Regular cardiac myocyte (primary cell): ENCODE results near the gene ZBTB22. TPM values are rescaled to one million over a fixed set of nuclear protein-coding genes. Genes with fewer than 3 reads are reported as not detected.

Experiments used
- total RNA-seq: library from RNA; depleted of rRNA; stranded (reverse); fragments of >200 nt; gene quantifications from 2 replicates; pipeline ENCODE4 v1.2.3, GENCODE V29; 2014

The ZBTB22 gene
- total RNA-seq = 11.9 and 20.0 TPM in 2 replicates

GRCh38 chr6:33317669-33318425 is at the start of gene ZBTB22:
ZBTB22 (minus strand) TSS chr6:33317744; CDS start chr6:33316916, 828 bp downstream.

GRCh38 chr6:33313709-33314514 is 3.6 kb downstream of the ZBTB22 start, which contains the start of gene TAPBP:
TAPBP (minus strand) TSS chr6:33314078; CDS start chr6:33314041, 37 bp downstream.

GRCh38 chr6:33298773-33299236 is 18.7 kb downstream of the ZBTB22 start, which contains the start of gene RGL2:
RGL2 (minus strand) TSS chr6:33298942; CDS start chr6:33298610, 332 bp downstream.

DNA sequence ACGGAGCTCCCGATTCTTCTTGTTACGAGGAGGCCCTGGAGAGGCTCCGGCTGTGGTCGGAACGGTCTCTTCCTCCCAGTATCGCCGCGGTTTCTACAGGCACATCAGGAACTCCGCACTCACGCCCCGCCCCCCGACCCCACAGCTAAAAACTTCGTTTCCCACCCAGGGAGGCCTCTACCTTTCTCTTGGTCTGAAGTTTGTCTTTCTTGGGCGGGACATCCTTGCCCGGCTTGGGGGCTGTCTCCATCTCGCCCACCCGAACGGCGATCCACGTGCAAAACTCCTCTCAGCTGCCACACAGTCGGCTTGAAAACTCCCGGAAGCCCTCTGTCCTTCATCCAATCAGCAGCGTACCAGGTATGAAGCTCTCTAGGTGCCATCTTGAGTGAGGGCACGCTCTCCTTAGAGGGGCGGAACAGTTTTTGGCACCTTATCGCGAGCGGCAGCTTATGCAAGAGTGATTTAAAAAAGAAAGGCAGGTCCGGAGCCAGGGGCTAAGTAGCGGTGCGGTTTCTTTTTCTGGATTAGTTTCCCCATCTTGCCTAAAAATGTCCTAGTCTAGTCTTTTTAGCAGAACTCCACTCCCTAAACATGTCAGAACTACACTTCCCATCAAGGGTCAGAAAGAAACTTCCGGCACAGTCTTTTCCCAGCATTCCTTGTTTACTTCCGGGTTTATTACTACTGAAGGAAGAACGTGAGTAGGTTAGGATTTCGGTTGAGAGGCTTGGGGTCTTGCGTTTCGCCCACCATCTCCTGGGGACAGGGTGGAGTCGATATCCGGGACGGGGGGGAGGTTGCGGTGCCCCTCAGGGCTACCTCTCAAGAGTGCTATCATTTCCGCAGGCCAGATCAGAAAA is 28.4 kb downstream of the ZBTB22 start, which contains the start of the genes PFDN6 and WDR46:
Gene PFDN6, plus strand, starts transcription at position 681 of the 863 bp plus-strand sequence. CDS start 256 bp downstream, outside the sequence.
Gene WDR46, minus strand, starts transcription at position 319 of the 863 bp plus-strand sequence. Its CDS starts 69 bp downstream, at position 250.

DNA sequence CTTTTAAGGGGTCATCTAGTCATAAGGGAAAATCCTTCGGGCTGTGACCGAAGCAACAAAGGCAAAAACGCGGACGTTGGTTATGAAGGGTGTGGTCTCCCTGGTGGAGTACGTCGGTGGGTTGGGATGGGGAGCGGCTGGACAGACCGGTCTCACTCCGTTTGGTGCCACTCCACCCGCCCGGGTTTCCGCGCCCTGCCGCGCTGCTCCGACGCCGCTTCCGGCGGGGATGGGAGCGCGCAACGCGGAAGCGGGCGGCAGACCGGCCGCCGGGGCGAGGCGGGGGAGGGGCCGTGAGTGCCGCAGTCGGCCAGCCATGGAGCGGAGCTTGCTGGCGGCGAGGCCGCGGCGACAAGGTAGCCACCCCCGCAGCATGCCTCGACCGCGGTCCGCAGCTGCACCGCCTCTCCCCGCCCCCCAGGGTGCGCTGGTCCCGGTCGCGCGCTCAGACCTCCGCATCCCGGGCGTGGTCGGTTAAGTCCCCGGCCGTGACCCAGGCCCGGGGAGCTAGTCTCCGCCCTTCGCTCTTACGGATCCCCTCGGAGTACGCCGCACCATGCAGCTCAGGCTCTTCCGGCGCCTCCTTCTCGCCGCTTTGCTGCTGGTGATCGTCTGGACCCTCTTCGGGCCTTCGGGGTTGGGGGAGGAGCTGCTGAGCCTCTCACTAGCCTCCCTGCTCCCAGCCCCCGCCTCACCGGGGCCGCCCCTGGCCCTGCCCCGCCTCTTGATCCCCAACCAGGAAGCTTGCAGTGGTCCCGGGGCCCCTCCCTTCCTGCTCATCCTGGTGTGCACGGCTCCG is 40.5 kb downstream of the ZBTB22 start, which contains the start of gene B3GALT4:
Gene B3GALT4, plus strand, starts transcription at position 260 of the 799 bp plus-strand sequence. Its CDS starts 297 bp downstream, at position 557.

GRCh38 chr6:33271468-33272274 is 45.9 kb downstream of the ZBTB22 start, which contains the start of the genes RPS18 and VPS52:
RPS18 (plus strand) TSS chr6:33272075; CDS start chr6:33272120, 45 bp downstream.
VPS52 (minus strand) TSS chr6:33271876; CDS start chr6:33271675, 201 bp downstream.

Other genes with a start within 250 kb of the ZBTB22 start
- gene HLA-DPA1, start 244.1 kb downstream of the ZBTB22 start, total RNA-seq = 1.9 and 2.8 TPM in 2 replicates
- gene HLA-DPB1, start 241.8 kb downstream of the ZBTB22 start, total RNA-seq = 22.3 and 26.8 TPM in 2 replicates
- 0.19 and 0.56 TPM in 2 replicates for gene COL11A2, start 125.3 kb downstream of the ZBTB22 start, total RNA-seq
- gene RXRB, start 117.1 kb downstream of the ZBTB22 start, total RNA-seq = 22.8 and 23.8 TPM in 2 replicates
- gene SLC39A7, start 116.9 kb downstream of the ZBTB22 start, total RNA-seq = 145 and 250 TPM in 2 replicates
- gene HSD17B8, start 113.1 kb downstream of the ZBTB22 start, total RNA-seq = 4.6 and 9.0 TPM in 2 replicates
- gene RING1, start 109.2 kb downstream of the ZBTB22 start, total RNA-seq = 22.8 TPM in 2 replicates
- gene VPS52, start 45.9 kb downstream of the ZBTB22 start, total RNA-seq = 33.8 and 34.1 TPM in 2 replicates
- gene RPS18, start 45.7 kb downstream of the ZBTB22 start, total RNA-seq = 3,557 and 4,080 TPM in 2 replicates
- 1.5 and 2.5 TPM in 2 replicates for gene B3GALT4, start 40.6 kb downstream of the ZBTB22 start, total RNA-seq
- 106 and 132 TPM in 2 replicates for gene WDR46, start 28.5 kb downstream of the ZBTB22 start, total RNA-seq
- 49.3 and 78.0 TPM in 2 replicates for gene PFDN6, start 28.1 kb downstream of the ZBTB22 start, total RNA-seq
- gene RGL2, start 18.8 kb downstream of the ZBTB22 start, total RNA-seq = 17.5 and 20.1 TPM in 2 replicates
- 29.5 and 50.7 TPM in 2 replicates for gene TAPBP, start 3.7 kb downstream of the ZBTB22 start, total RNA-seq
- 37.8 and 57.7 TPM in 2 replicates for gene DAXX, start 5.2 kb upstream of the ZBTB22 start, total RNA-seq
- 5.9 and 52.1 TPM in 2 replicates for gene KIFC1, start 74.1 kb upstream of the ZBTB22 start, total RNA-seq
- gene PHF1, start 93.3 kb upstream of the ZBTB22 start, total RNA-seq = 14.8 and 32.4 TPM in 2 replicates
- 87.4 and 143 TPM in 2 replicates for gene CUTA, start 100.4 kb upstream of the ZBTB22 start, total RNA-seq
- 2.7 and 2.8 TPM in 2 replicates for gene SYNGAP1, start 102.3 kb upstream of the ZBTB22 start, total RNA-seq
- gene ZBTB9, start 136.8 kb upstream of the ZBTB22 start, total RNA-seq = 3.7 and 7.1 TPM in 2 replicates